SK-N-SH (cell line): ENCODE measurements around the gene PIK3CA.

Experiments
- CTCF ChIP-seq: fragments of 200-600 bp; sonication (generic); IDR thresholded peaks from 2 replicates; pipeline ENCODE4 v1.6.1; 2017; ENCODE audit warnings: antibody characterized with exemption, mild to moderate bottlenecking, moderate library complexity
- EZH2phosphoT487 ChIP-seq: fragments of 200-600 bp; sonication (generic); IDR thresholded peaks from 2 replicates; pipeline ENCODE4 v1.6.1; 2017; ENCODE audit warnings: low read depth, mixed run types, mild to moderate bottlenecking, antibody characterized with exemption, moderate library complexity, borderline replicate concordance
- GATA2 ChIP-seq: sonication (generic); formaldehyde crosslinking; IDR thresholded peaks from 2 replicates; pipeline ENCODE4 v1.5.0; 2020; ENCODE audit warnings: mild to moderate bottlenecking, missing genetic modification reagents
- MAX ChIP-seq: IDR thresholded peaks from 2 replicates; pipeline ENCODE4 v1.4.0; 2012; ENCODE audit warnings: low read depth
- NFIC ChIP-seq: IDR thresholded peaks from 2 replicates; pipeline ENCODE4 v1.4.0; 2012; ENCODE audit warnings: borderline replicate concordance
- PBX3 ChIP-seq: IDR thresholded peaks from 2 replicates; pipeline ENCODE4; 2012
- POLR2AphosphoS5 ChIP-seq: IDR thresholded peaks from 2 replicates; pipeline ENCODE4 v1.6.1; 2012; ENCODE audit warnings: low read depth, low read length
- SMC3 ChIP-seq: IDR thresholded peaks from 2 replicates; pipeline ENCODE4 v1.6.1; 2012; ENCODE audit warnings: low read depth, low read length, improper control_type of control experiment

GRCh38 chr3:179272385-179272784, 124.2 kb downstream of the PIK3CA start:
- no peak for TF ChIP-seq MAX
- no peak for TF ChIP-seq NFIC
- TF ChIP-seq POLR2AphosphoS5 = no peak
- peak; percentile 45 for TF ChIP-seq CTCF
- TF ChIP-seq PBX3 = no peak
- peak; percentile 33; the same call in 1 of the 2 replicates for TF ChIP-seq SMC3
- no peak for TF ChIP-seq GATA2 (CRISPR knock-in tag)
- TF ChIP-seq EZH2phosphoT487 = no peak
